ENCODE measurements around the gene STUM.

STUM gene

GRCh38 chr1:226534098-226534497 is 14.5 kb upstream of the STUM start:
- DNase-seq = no peak

GRCh38 chr1:226534645-226535044 is 13.9 kb upstream of the STUM start:
- DNase-seq = no peak

GRCh38 chr1:226535666-226536065 is 12.9 kb upstream of the STUM start:
- no peak for DNase-seq

- no peak for DNase-seq
Measured at GRCh38 chr1:226541231-226541630, 7.3 kb upstream of the STUM start.

GRCh38 chr1:226541631-226542622 is 6.6 kb upstream of the STUM start:
- DNase-seq = peak; percentile 74

- peak; percentile 35 for DNase-seq
Measured at GRCh38 chr1:226542623-226543103, 5.9 kb upstream of the STUM start.

- no peak for DNase-seq
Measured at GRCh38 chr1:226545836-226546596, 2.5 kb upstream of the STUM start.

- DNase-seq = no peak
Measured at GRCh38 chr1:226546926-226547325, 1.6 kb upstream of the STUM start.

GRCh38 chr1:226547754-226548191 is 791 bp upstream of the STUM start:
- DNase-seq = peak; percentile 88

- DNase-seq = no peak
Measured at GRCh38 chr1:226549094-226549936, 751 bp downstream of the STUM start.

- DNase-seq = peak; percentile 74
Measured at GRCh38 chr1:226549937-226550671, 1.5 kb downstream of the STUM start.

- no peak for DNase-seq
Measured at GRCh38 chr1:226550672-226551041, 2.1 kb downstream of the STUM start.

- DNase-seq = no peak
Measured at GRCh38 chr1:226551299-226551698, 2.7 kb downstream of the STUM start.

- no peak for DNase-seq
Measured at GRCh38 chr1:226552061-226552460, 3.5 kb downstream of the STUM start.

- DNase-seq = no peak
Measured at GRCh38 chr1:226553266-226553923, 4.8 kb downstream of the STUM start.

GRCh38 chr1:226553924-226554282 is 5.3 kb downstream of the STUM start:
- DNase-seq = no peak

- no peak for DNase-seq
Measured at GRCh38 chr1:226555092-226555491, 6.5 kb downstream of the STUM start.

- DNase-seq = no peak
Measured at GRCh38 chr1:226557424-226557823, 8.9 kb downstream of the STUM start.

- DNase-seq = no peak
Measured at GRCh38 chr1:226558036-226558650, 9.6 kb downstream of the STUM start.

GRCh38 chr1:226560243-226560642 is 11.7 kb downstream of the STUM start:
- no peak for DNase-seq

- no peak for DNase-seq
Measured at GRCh38 chr1:226562989-226563388, 14.4 kb downstream of the STUM start.

All from RPMI8226 (cell line).